ENCODE results near the gene NDUFA12.

GRCh38 chr12:94961256-94961824 is 42.2 kb downstream of the NDUFA12 start:
- TF ChIP-seq YY1 (IDR thresholded peaks at IDR 0.05; ENCODE audit: extremely low read depth, insufficient replicate concordance, low read depth, low read length) = no peak
- no peak for TF ChIP-seq POLR2A (IDR thresholded peaks at IDR 0.05; ENCODE audit: borderline replicate concordance, extremely low read depth, insufficient read depth, insufficient read length)
- TF ChIP-seq CTCF (IDR thresholded peaks at IDR 0.05 in 2 of 3, conservative IDR thresholded peaks at IDR 0.05 in 1 of 3; ENCODE audit: borderline replicate concordance in 1 of 3, insufficient read depth in 1 of 3, low read depth in 2 of 3, low read length in 2 of 3) = no peak
- no peak for TF ChIP-seq SP1 (IDR thresholded peaks at IDR 0.05; ENCODE audit: low read depth)
- no peak for TF ChIP-seq EZH2 (IDR thresholded peaks at IDR 0.05)
- no peak for TF ChIP-seq POLR2AphosphoS5 (IDR thresholded peaks at IDR 0.05; ENCODE audit: low read depth, low read length)
- no peak for TF ChIP-seq CEBPB (IDR thresholded peaks at IDR 0.05; ENCODE audit: low read depth)
- TF ChIP-seq REST (IDR thresholded peaks at IDR 0.05; ENCODE audit: low read depth) = no peak
- no peak for TF ChIP-seq ZFX (IDR thresholded peaks at IDR 0.05)
- TF ChIP-seq SIN3A (IDR thresholded peaks at IDR 0.05; ENCODE audit: low read depth) = no peak
- no peak for TF ChIP-seq MAX (IDR thresholded peaks at IDR 0.05)
- no peak for TF ChIP-seq ATF3 (IDR thresholded peaks at IDR 0.05)
- TF ChIP-seq JUND (IDR thresholded peaks at IDR 0.05) = no peak
- TF ChIP-seq ZBTB33 (IDR thresholded peaks at IDR 0.05; ENCODE audit: extremely low read depth, insufficient replicate concordance, low read length) = no peak

All from HCT116 (cell line).